A549 (cell line): ENCODE measurements around the gene TUBG2.

ENCODE experiments used
- CEBPB ChIP-seq, 2 experiments: fragments of >200 bp in 1 of 2; sonication (Bioruptor Twin) in 1 of 2; formaldehyde crosslinking in 1 of 2; IDR thresholded peaks; 2 replicates each; pipeline ENCODE4 v1.6.1; 2012 to 2016
- CHD2 ChIP-seq: fragments of 150-350 bp; IDR thresholded peaks from 2 replicates; pipeline ENCODE4 v1.6.1; 2014; ENCODE audit warnings: low read length; ENCODE audit not compliant: partially characterized antibody
- POLR2A ChIP-seq: IDR thresholded peaks from 2 replicates; pipeline ENCODE4 v1.6.1; 2012; ENCODE audit warnings: mild to moderate bottlenecking, low read length
- RAD21 ChIP-seq, 2 experiments: fragments of >200 bp in 1 of 2; sonication (Bioruptor Twin) in 1 of 2; formaldehyde crosslinking in 1 of 2; IDR thresholded peaks in 1 of 2; conservative IDR thresholded peaks in 1 of 2; 2 replicates in 1 of 2; 3 replicates in 1 of 2; pipeline ENCODE4 v1.6.1; 2012 to 2018; ENCODE audit warnings: inconsistent platforms in 1 of 2
- RCOR1 ChIP-seq: fragments of 150-350 bp; IDR thresholded peaks from 2 replicates; pipeline ENCODE4 v1.6.1; 2014; ENCODE audit warnings: antibody characterized with exemption, low read length, low read depth
- SMC3 ChIP-seq: fragments of >200 bp; sonication (Bioruptor Twin); formaldehyde crosslinking; IDR thresholded peaks from 3 replicates; pipeline ENCODE4 v1.6.1; 2018; ENCODE audit warnings: inconsistent platforms
- ZFP36 ChIP-seq: fragments of 450-650 bp; IDR thresholded peaks from 2 replicates; pipeline ENCODE4 v1.6.1; 2014; ENCODE audit warnings: borderline replicate concordance; ENCODE audit not compliant: partially characterized antibody
- TF ChIP-seq, protein P1 (sequence below): fragments of >200 bp; sonication (Bioruptor Twin); formaldehyde crosslinking; IDR thresholded peaks from 3 replicates; pipeline ENCODE4 v1.5.1; 2016

DNA sequence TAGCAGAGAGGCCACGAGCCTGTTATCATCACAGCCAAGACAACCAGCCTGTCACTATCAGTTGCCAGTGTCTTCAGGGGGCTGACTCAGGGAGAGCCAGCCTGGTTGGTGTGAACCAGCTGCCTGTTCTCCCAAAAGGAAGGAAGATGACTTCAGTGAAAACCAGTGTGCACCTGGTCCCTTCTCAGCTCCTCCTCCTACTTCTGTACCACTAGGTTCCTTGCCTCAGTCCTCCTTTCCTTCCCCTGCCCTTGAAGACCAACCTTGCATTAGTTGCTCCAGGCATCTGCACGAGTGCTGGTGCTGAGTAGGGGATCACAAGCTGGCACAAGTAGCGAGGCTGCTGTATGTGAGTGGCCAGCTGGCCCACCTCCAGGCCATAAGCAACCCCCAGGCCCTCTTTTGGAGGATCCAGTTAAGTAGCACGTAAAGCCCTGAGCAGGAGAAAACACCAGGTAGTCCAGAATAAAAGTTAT is 41.1 kb upstream of the TUBG2 start:
- TF ChIP-seq POLR2A (no peak), RAD21 (conservative IDR thresholded peaks at IDR 0.05 in 1 of 2, IDR thresholded peaks at IDR 0.05 in 1 of 2) (no peak), CEBPB (IDR thresholded peaks at IDR 0.05) (no peak), SMC3 (no peak), ZFP36 (no peak), CHD2 (no peak), RCOR1 (no peak)
- TF ChIP-seq, protein P1, sequence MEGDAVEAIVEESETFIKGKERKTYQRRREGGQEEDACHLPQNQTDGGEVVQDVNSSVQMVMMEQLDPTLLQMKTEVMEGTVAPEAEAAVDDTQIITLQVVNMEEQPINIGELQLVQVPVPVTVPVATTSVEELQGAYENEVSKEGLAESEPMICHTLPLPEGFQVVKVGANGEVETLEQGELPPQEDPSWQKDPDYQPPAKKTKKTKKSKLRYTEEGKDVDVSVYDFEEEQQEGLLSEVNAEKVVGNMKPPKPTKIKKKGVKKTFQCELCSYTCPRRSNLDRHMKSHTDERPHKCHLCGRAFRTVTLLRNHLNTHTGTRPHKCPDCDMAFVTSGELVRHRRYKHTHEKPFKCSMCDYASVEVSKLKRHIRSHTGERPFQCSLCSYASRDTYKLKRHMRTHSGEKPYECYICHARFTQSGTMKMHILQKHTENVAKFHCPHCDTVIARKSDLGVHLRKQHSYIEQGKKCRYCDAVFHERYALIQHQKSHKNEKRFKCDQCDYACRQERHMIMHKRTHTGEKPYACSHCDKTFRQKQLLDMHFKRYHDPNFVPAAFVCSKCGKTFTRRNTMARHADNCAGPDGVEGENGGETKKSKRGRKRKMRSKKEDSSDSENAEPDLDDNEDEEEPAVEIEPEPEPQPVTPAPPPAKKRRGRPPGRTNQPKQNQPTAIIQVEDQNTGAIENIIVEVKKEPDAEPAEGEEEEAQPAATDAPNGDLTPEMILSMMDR = no peak
